ENCODE results near the gene FZR1. TPM values are rescaled to one million over a fixed set of nuclear protein-coding genes. Genes with fewer than 3 reads are reported as not detected.

Gene FZR1
- total RNA-seq, 2 donors from 2014 or later = 39.7 to 47.2 TPM

DNA sequence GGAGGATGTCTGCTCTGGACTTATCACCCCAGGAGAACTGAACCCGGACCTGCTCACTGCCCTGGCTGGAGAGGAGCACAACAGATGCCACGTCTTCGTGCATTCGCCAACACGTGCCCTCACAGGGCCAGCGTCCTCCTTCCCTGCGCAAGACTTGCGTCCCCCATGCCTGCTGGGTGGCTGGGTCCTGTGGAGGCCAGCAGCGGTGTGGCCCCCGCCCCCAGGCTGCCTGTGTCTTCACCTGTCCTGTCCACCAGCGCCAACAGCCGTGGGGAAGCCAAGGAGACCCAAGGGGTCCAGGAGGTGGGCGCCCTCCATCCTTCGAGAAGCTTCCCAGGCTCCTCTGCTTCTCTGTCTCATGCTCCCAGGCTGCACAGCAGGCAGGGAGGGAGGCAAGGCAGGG lies 29.5 kb downstream of the FZR1 start:
- DNase-seq = no peak
- ATAC-seq = no peak
- intact Hi-C loops (cut with DNase I, micrococcal nuclease) = no loop called here

DNA sequence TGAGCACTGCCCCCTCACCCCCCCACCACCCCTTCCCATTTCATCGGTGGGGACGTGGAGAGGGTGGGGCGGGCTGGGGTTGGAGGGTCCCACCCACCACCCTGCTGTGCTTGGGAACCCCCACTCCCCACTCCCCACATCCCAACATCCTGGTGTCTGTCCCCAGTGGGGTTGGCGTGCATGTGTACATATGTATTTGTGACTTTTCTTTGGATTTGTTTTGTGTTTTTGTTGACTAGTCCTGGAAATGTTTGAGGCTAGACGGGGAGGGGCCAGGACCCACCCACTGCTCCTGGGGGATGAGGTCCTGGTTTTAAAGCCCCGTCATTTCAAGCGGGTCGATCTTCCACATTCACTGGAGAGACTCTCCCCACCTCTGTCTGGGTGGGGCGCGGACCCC lies 29.9 kb downstream of the FZR1 start:
- ATAC-seq = no peak
- intact Hi-C loops (cut with DNase I, micrococcal nuclease) = no loop called here
- DNase-seq = no peak

DNA sequence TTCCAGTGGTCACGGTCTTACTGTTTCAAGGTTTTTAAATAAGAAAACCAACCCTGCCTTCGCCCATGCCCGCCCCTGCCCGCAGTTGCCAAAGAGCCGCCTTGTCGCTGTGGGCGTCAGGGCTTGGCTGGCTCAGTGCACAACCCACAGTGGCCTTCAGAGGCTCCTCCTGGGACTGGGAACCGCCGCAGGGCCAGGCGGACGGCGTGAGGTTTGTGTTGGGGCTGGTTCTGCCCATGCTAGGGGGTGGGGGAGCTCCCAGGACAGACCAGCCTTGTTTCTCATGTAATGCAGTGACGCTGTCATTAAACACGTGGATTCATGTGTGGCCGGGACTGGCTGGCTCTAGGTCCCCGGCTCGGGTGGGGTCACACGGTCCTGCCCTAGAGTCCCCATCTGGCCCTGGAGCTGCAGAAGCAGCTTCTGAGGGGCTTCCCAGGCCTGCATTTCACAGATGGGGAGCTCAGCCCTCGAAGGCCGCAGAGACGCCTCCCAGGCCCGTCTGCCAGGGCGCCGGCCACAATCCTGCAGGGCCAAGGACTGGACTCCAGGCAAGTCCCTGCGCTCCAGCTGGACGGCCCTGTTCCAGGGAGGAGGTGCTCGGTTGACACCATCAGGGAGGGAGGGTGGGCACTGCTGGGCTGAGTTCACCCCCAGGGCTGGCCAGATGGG lies 30.5 kb downstream of the FZR1 start:
- intact Hi-C loops (cut with DNase I, micrococcal nuclease) = no loop called here
- DNase-seq (no peak), ATAC-seq (peak; percentile 3)

DNA sequence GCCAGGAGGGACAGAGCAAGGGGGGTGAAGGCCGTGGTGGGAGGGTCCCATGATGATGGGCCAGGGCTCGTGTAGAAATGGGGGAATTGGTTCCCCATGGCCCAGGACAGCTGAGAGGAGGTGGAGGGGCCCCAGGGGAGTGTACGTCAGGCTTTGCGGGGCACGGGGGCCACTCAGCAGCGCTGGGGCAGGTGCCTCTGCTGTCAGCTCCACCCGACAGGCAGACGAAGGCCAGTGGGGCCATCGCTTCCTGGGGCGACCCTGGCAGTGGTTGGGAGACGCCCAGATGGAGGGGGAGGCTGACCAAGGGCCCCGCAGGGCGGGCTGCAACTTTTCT lies 31.0 kb downstream of the FZR1 start:
- ATAC-seq (peak; percentile 5), DNase-seq (no peak)
- intact Hi-C loops (cut with DNase I, micrococcal nuclease) = no loop called here

DNA sequence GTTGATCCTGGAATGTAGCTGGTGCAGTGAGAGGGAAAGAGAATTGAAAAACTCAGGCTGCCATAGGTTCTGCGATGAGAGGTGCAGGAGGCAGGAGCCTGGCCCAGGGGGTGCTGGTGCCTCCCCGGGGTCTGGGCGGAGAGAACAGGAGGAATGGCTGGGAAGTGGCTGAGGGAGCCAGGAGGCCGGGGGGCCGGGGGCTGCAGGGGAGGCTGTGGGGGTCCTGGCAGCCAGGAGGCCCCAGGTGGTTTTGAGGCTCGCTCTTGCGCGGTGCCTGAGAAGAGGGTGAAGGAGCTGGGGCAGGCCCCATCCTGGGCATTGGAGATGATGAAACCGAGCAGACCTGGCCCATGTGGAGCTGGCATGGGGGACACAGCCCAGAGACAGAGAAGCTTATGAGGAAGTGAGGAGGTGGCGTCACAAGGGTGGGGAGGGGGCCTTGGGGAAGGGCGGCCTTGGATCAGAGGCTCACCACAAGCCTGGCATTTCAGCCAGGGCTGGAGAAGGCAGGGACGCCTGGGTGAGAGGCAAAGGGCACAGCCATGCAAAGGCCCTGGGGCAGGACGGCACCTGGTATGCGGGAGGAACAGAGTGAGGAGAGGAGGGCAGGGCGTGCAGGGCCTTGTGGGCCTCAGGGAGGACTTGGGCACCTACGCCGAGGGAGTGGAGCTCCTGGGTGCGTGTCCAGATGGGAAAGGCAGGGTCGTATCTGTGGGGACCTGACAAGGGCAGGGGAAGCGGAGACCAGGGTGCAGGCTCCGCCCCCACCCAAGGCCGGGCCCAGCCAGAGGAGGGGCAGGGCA lies 31.5 kb downstream of the FZR1 start:
- intact Hi-C loops (cut with DNase I, micrococcal nuclease) = no loop called here
- DNase-seq = no peak
- peak; percentile 16 for ATAC-seq

DNA sequence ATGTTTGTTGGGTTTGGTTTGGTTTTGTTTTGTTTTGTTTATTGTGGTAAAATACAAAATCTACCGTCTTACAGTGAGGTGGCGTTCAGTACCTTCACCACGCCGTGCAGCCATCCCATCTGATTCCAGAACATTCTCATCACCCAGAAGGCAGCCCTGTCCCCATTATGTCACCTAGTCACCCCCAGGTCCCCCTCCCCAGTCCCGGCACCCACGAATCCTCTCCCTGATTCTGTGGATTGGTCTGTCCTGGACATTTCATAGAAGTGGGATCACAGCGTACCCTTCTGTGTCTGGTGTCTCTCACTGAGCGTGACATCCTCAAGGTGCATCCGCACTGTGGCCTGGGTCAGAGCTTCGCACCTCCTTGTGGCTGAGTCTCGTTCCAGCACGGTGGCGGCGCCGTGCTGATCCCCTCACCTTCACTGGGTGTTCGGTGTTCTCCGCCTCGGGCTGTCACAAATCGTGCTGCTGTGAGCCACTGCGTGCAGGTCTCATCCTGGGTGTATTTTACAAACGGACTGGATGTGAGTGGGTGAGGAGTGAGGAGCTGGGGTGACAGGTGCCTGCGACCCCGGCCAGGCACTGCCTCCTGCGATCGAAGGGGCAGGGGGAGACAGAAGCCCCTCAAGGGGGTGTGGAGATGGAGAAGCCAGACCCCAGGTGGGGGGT lies 32.3 kb downstream of the FZR1 start:
- DNase-seq (no peak), ATAC-seq (no peak)
- intact Hi-C loops (cut with DNase I, micrococcal nuclease) = no loop called here

DNA sequence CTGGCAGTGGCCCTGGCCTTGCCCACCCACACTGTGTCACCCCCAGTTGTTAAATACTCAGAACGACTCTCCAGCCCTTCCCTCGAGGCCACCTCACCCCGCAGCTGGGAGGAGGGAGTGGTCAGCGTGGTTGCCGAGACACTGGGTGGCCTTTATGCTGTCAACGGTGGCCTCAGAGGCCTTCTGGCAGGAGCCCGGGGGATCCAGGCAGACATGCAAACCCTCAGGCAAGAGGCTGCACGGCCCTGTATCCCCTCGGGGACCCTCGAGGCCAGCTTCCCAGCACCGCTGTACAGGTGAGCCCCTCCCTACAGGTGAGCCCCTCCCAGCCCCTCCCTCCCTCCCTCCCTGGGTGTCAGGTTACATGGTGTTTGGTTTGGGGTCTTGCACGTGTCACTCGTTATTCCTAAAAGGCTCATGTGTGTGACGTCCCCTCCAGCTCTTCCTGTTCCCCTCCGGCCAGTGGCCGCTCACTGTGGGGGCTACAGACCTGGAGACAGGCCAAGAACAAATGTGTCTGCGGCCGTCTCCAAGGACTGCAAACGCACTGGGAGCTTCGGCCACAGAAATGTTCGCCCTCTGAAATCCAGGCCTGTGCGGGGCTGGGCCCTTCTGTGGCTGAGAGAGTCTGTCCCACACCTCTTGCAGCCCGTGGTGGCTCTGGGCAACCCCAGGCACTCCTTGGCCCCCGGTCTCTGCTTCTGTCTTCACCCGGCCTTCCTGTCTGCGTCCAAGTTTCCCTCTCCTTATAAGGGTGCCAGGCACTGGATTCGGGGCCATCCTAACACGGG lies 33.0 kb downstream of the FZR1 start, which contains the start of gene TEKTIP1:
Gene TEKTIP1, plus strand, starts transcription at position 210 of the 791 bp plus-strand sequence. Its CDS starts 4 bp downstream, at position 214.
- DNase-seq = no peak
- ATAC-seq = peak; percentile 8

DNA sequence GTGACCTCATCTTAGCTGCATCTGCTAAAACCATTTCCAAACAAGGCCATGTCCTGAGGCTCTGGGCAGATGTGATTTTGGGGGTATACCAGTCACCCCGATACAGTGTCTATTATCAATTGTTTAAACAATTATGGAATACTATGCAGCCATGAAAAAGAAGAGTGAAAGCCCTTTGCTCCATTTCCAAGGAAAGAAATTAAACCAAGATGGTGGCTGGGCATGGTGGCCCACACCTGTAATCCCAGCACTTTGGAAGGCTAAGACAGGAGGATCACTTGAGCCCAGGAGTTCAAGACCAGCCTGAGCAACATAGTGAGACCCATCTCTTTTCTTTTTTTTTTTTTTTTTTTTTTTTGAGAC lies 33.6 kb downstream of the FZR1 start:
- no peak for ATAC-seq
- intact Hi-C loops (cut with DNase I, micrococcal nuclease) = no loop called here

More for the DNA sequence above, 33.0 kb downstream of the FZR1 start, which contains the start of gene TEKTIP1:
- intact Hi-C loops (cut with DNase I, micrococcal nuclease) = no loop called here

DNA sequence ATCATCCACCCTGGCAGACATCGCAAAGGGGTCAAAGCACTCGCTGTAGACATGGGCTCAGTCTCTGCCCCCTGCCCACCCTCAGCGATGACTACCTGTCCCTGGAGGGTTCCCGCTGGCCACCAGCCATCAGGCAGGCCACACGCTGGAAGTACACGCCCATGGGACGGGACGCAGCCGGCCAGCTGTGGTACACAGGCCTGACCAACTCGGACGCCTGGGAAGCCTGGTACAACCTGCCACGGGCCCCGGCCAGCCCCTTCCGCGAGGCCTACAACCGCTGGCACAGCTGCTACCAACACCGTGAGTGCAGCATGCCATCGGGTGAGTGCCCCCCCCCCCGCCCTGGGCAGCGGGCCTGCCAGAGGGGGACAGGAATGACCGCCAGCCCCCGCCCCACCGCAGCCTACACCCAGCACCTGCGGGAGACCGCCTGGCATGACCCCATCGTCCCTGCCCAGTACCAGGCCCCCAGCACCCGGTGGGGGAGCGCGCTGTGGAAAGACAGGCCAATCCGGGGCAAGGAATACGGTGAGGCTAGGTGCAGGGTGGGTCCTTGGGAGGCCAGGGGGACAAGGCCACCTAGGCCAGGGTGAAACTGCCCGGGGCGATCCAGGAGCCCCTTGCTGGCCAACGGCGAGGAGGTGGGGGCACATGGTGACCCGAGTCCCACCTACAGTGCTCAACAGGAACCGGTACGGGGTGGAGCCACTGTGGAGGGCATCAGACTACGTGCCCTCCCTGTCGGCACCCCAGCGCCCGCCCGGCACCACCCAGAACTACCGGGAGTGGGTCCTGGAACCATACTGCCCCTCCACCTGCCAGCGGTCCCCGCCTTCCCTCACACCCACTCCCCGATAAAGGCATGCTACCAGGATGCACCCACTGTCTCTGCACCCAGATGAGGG lies 37.3 kb downstream of the FZR1 start:
- DNase-seq = no peak

More for the DNA sequence above, 33.6 kb downstream of the FZR1 start:
- DNase-seq = no peak

DNA sequence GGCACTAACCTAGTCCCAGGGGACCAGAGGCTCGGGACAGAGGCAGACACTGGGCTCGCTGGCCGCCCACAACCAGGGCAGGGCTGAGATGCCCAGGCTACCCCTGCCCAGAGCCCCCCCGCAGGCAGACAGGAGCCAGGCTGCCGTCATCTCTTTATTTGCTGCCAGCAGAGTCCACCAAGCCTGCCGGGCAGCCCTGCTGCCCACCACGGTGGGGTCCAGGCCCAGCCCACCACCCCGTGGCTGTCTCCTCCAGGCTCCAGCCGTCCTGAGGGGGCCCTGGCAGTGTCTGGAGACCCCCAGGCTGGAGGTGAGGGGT lies 37.9 kb downstream of the FZR1 start:
- intact Hi-C loops (cut with DNase I, micrococcal nuclease) = no loop called here
- ATAC-seq = no peak
- DNase-seq = no peak

More for the DNA sequence above, 37.3 kb downstream of the FZR1 start:
- intact Hi-C loops (cut with DNase I, micrococcal nuclease) = no loop called here
- ATAC-seq = no peak

DNA sequence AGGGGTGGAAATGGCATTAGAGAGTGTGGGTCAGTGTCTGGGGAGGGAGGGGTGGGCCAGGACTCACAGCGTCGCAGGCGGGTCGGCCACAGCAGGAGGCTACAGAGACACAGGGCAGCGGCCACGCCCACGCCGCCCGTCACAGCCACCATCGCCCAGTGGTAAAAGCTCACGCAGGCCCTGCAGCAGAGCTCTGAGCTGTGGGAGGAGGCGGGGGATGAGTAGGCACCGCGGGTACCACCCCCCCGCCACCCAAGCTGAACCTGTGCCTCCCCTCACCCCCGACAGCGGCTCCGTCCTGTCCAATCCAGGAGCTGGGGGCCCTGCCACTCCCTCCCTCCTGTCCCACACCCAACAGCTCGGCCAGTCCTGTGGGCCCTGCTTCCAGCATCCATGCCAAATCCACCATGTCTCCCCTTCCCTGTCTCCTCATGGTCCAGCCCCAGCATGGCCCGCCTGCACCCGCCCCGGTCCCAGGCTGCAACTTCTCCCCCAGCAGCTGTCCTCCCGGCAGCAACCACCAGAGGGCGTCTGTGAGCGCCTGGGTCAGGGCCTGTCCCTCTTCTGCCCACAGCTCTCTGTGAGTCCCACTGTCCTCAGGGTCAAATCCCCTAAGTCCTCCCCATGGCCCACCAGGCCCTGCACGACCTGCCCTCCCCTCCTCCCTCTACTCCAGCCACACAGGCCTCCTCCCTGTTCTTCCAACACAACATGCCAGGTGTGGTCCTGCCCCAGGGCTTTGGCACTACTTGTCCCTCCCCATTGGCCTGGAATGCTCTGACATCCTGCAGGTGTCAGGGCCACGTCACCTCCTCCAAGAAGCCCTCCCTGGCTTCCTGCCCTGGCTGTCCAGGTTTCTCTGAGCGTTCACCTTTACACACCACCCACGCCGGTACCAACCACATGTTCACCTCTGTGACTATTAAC lies 38.9 kb downstream of the FZR1 start:
- DNase-seq (peak; percentile 56 to 79), ATAC-seq (peak; percentile 74)
- intact Hi-C loops (cut with DNase I, micrococcal nuclease) = loop anchor here (5.0 kb wide), 2 partner anchors 72 to 77 kb away; no protein-coding TSS in a partner anchor

DNA sequence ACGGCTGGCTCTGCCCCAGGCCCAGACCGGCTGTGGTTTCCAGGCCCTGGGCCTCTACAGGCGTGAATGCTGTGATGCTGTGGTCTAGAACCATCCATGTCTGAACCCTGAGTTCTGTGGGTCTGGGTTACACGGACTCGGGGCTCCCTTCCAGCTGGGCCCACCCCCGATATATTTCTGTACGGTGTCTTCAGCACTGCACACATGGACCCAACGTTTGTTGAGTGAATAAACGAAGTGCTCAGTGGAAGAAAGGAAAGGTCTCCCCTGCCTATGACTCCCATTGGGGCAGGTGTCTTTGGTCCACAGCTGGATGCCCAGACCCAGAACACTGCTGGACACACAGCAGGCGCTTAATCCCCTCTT lies 39.5 kb downstream of the FZR1 start:
- DNase-seq = no peak
- intact Hi-C loops (cut with DNase I, micrococcal nuclease) = loop anchor here (5.0 kb wide), 2 partner anchors 72 to 77 kb away; no protein-coding TSS in a partner anchor
- no peak for ATAC-seq

DNA sequence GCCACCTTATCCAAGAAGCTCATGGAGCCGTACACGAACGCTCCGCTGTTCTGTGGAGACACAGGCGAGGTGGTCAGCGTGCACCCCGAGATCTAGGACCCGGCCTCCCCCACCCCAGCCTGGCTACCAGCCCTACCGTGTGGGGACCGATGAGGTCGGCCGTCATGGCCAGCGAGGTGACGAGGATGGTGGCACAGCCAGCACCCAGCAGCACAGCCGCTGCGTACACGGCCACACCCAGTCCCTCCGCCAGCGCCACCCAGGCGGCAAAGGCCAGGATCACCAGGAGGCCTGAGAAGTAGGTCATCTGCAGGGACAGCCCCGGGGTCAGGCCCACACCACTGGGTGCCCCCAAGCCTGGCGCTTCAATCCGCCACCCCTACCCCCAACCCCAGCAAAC lies 40.0 kb downstream of the FZR1 start:
- ATAC-seq = peak; percentile 32

DNA sequence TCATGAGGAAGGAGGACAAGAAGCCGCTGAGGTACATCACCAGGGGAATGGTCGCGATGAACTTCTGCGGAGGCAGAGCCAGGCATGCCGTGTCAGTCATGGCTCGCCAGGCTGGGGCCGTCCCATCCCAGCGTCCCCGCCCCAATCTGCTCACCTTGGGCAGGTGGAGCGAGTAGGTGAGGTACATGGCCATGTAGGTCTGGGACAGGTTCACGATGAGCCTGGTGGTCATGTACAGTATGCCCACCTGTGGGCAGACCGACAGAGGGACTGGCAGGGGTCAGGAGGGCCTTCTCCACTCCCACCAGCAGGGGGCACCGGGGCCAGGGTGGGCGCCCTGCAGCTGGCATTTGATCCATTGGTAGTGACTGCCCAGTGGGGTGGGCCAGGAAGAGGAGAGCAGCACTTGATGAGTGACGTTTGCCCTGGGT lies 41.2 kb downstream of the FZR1 start:
- DNase-seq = no peak
- no peak for ATAC-seq
- intact Hi-C loops (cut with DNase I, micrococcal nuclease) = loop anchor here (5.0 kb wide), 2 partner anchors 70 to 75 kb away; no protein-coding TSS in a partner anchor

More for the DNA sequence above, 40.0 kb downstream of the FZR1 start:
- DNase-seq = no peak
- intact Hi-C loops (cut with DNase I, micrococcal nuclease) = loop anchor here (5.0 kb wide), 2 partner anchors 71 to 76 kb away; no protein-coding TSS in a partner anchor

DNA sequence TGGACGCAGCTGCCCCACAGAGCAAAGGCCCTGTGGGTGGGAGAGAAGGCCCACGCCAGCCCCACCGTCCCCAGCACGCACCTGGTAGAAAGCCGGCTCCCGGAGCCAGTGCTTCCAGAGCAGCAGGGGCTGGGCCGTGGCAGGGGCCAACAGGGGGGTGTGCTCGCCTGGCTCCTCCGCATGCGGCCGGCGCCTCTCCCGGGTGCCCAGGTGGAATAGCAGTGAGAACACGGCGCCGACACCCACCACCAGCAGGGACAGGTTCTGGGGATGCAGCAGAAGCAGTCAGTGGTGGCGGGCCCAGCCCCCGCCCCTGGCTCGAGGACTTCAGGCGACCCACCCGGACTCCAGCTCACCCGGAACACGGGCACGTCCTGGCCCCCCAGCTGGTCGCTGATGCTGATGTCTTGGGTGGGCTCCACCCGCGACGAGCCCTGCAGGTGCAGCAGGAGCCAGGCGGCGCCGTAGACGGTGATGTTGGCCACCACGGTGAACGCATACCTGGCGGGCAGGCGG lies 41.7 kb downstream of the FZR1 start:
- ATAC-seq (no peak), DNase-seq (no peak)
- intact Hi-C loops (cut with DNase I, micrococcal nuclease) = loop anchor here (5.0 kb wide), 2 partner anchors 69 to 74 kb away; no protein-coding TSS in a partner anchor

DNA sequence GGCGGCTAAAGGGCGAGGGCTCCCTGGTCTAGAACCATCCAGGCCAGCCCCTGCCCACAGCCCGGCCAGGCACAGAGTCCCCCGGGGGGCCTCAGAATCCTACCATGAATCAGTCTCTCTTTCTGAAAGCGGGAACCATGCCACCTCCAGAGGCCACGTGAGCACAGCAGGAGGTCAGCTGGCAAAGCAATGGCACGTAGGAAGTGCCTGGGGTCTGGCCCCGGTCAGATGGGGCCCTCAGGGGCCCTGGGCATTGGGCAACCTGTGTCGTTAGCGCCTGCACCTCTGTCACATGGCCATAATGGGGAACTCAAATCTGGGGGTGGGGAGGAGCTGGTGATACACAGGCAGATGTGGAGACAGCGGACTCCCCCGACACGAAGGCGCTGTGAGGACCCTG lies 42.5 kb downstream of the FZR1 start:
- DNase-seq (no peak), ATAC-seq (no peak)
- intact Hi-C loops (cut with DNase I, micrococcal nuclease) = loop anchor here (5.0 kb wide), 2 partner anchors 69 to 74 kb away; no protein-coding TSS in a partner anchor
